GM10248 (cell line): ENCODE data around the gene LRCH1.

ENCODE experiments used
- CTCF ChIA-PET: fragments of 300-600 bp; sonication (Branson Sonifier 250); formaldehyde crosslinking; extraction: SDS; loops from one replicate; lab custom pipeline; 2021; ENCODE audit warnings: antibody characterized with exemption; lab: Yijun Ruan, JAX
- POLR2A ChIA-PET: fragments of 350-650 bp; sonication (Branson Sonifier 250); formaldehyde crosslinking; extraction: SDS; loops from one replicate; lab custom pipeline; 2020; ENCODE audit warnings: antibody characterized with exemption; lab: Yijun Ruan, JAX
- DNase-seq: peaks from one replicate; pipeline ENCODE4 v3.0.0; 2012; ENCODE audit errors: extremely low spot score
- TF ChIP-seq, protein P1 (sequence below): IDR thresholded peaks from 2 replicates; pipeline ENCODE4 v1.5.1; 2012; ENCODE audit warnings: mild to moderate bottlenecking, low read depth; ENCODE audit errors: extremely low read depth, missing control alignments, control extremely low read depth

The LRCH1 gene

DNA sequence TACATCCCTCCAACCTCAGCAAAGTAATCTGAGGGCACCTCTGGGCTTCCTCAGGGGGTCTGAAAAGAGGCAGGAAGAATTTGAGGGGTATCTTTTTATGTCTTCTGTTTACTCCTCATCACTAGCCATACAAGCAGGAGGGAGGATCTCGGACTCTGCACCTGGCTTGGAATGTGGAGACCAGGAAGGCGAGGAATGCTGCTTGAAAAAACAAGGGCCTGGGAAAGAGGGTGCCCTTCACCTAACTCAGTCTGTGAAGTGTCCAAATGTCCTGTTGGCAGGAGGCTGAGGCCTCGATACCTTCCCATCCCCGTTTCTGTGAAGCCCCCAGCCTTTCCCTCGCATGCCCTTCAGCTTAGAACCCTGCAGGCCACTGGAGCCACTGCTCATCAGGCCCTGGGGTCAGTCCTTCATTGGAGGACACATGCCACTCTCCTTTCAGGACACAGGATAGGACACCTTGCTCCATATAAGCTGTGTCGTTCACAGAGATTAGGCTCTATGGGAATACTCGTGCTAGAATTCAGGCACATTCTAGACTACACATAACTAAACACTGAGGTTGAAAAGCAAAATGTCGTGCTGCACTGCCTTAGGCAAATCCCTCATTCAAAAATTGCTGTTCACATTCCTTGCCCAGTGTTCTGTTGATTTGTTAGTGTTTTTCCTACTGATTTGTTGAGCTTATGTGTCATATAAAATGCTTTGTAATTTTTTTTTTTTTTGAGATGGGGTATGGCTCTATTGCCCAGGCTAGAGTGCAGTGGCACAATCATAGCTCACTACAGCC, 194.3 kb downstream of the LRCH1 start:
- TF ChIP-seq, protein P1, sequence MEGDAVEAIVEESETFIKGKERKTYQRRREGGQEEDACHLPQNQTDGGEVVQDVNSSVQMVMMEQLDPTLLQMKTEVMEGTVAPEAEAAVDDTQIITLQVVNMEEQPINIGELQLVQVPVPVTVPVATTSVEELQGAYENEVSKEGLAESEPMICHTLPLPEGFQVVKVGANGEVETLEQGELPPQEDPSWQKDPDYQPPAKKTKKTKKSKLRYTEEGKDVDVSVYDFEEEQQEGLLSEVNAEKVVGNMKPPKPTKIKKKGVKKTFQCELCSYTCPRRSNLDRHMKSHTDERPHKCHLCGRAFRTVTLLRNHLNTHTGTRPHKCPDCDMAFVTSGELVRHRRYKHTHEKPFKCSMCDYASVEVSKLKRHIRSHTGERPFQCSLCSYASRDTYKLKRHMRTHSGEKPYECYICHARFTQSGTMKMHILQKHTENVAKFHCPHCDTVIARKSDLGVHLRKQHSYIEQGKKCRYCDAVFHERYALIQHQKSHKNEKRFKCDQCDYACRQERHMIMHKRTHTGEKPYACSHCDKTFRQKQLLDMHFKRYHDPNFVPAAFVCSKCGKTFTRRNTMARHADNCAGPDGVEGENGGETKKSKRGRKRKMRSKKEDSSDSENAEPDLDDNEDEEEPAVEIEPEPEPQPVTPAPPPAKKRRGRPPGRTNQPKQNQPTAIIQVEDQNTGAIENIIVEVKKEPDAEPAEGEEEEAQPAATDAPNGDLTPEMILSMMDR, result no peak
- ChIA-PET POLR2A (no interaction called here), CTCF (interaction anchor here (1.7 kb wide), 1 partner anchor 15 kb away, joined by 3 read pairs; no protein-coding TSS in a partner anchor)
- DNase-seq, result no peak

DNA sequence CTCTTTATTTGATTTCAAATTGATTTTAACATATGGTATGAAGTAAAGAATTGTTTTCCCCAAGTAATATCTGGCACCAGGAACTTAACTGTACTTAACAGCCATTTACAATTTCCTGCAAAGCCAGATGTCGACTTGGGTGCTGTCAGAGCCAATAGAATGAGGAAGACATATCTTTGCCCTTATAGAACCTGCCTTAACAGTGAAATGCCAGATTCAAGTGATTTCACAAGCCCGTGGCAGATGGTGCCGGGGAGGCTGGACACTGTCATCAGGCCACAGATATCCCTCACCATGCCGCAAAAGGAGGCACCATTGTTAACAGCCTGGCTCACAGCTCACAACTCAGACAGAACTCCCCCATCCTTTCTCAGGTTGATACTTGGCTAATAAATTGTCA, 195.3 kb downstream of the LRCH1 start:
- POLR2A ChIA-PET, result no interaction called here
- no peak for DNase-seq
- CTCF ChIA-PET, result interaction anchor here (1.7 kb wide), 1 partner anchor 14 kb away, joined by 3 read pairs; no protein-coding TSS in a partner anchor
- TF ChIP-seq, protein P1, result no peak

DNA sequence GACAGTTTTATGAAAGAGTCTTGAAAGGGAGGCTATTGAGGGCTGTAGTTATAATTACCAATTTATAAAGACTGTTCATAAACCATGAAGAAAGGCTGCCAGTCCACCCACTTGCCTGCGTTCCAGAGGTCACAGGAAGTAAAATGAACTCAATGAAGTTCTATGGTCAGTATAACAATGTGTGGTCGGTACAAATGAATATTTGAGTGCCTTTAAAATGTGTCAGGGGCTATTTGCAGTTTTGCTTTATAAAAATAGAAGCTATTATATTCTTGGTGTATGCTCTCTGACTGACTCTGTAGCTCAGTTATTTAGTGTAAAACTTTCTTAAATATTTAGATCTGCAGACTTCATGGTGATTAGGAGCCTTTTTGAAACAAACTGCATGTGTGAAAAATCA, 197.0 kb downstream of the LRCH1 start:
- POLR2A ChIA-PET, result no interaction called here
- CTCF ChIA-PET, result interaction anchor here (1.0 to 1.2 kb wide), 3 partner anchors 8 to 24 kb away, joined by 3 read pairs; no protein-coding TSS in a partner anchor
- TF ChIP-seq, protein P1, result no peak
- DNase-seq, result no peak

DNA sequence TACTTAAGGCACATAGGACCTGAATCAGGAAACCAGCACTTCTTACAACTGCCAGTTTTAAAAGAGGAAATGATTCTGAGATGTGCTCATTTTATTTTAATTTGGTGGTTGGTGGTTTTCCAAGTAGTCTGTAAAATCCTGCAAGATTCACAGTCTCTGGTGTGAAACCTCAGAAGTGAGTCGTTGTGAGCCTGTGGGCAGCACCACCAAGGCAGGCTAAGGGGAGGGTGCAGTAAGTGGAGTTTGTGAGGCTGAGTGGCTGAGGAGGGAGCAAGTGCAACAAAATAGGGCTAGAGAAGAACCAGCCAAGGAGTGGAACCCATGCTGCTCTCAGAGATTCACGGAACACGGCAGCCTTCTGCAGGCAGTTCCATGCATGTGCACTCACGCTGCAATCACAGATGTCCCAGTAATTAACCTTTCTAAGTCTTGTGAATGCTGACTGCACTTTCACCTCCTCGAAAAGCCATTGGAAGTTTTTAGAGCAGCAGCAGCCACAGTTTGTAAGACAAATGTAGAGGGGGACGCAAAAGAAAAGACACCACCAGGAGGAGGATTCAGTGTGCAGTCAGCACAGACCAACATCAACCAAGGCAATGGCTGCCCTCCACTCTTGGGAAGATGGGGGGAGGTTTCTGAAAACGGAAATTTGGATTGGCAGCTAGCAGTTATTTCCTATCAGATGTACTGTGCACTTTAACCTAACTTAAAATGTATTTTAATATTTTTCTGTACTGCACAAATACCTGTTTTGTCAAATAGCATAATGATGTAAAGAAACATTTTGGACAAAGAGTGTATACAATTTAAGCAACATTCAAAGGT, 199.1 kb downstream of the LRCH1 start:
- CTCF ChIA-PET, result interaction anchor here (1.5 kb wide), 1 partner anchor 20 kb away, joined by 3 read pairs; no protein-coding TSS in a partner anchor
- peak; percentile 14 for DNase-seq
- TF ChIP-seq, protein P1, result no peak

DNA sequence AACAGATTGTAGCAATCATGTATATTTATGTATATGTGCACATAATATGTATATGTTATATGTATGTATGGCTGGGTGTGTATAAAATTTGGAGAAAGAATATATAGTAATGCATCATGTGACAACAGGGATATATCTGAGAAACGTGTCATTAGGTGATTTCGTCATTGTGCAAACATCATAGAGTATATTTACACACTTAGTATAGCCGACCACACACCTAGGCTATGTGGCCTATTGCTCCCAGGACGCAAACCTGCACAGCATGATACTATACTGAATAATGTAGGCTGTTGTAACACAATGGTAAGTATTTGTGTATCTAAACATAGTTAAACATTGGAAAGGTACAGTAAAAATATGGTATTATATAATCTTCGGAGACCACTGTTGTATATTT, 200.2 kb downstream of the LRCH1 start:
- DNase-seq, result no peak
- TF ChIP-seq, protein P1, result no peak
- CTCF ChIA-PET, result interaction anchor here (0.9 to 2.1 kb wide), 2 partner anchors 12 to 201 kb away, joined by 3 to 9 read pairs; no protein-coding TSS in a partner anchor
- POLR2A ChIA-PET, result no interaction called here

More for the DNA sequence above, 199.1 kb downstream of the LRCH1 start:
- POLR2A ChIA-PET, result no interaction called here

DNA sequence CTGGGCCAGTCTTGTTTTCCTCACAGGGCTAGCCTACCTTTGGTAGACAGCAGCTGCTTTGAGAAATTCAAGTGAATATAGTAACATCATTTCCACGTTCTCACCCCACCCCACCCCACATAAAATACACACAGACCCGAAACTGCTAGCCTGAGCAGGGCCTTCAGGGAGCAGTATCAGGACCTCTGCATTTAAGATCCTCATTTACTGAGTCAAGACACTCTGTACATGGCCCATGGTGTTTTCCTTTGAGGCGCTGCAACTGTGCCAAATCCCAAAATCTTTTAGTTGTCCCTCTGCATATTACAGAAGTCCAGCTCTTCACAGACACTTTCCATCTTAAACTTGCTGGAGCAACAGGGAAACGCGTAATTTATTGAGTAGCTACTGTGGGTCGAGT, 200.9 kb downstream of the LRCH1 start:
- DNase-seq, result no peak
- ChIA-PET POLR2A (no interaction called here), CTCF (interaction anchor here (0.9 to 2.1 kb wide), 2 partner anchors 11 to 202 kb away, joined by 3 to 9 read pairs; no protein-coding TSS in a partner anchor)
- TF ChIP-seq, protein P1, result no peak
